ENCODE data around the gene FAM174A. TPM values are rescaled to one million over a fixed set of nuclear protein-coding genes. Genes with fewer than 3 reads are reported as not detected.

FAM174A gene
- total and polyA plus RNA-seq, 4 donors: 21.3 to 60.1 (median 41.3) TPM

GRCh38 chr5:100616981-100617380, 81.8 kb downstream of the FAM174A start:
- WGBS, 2 donors: 95 to 96% methylated on average over 3 of the region's 3 CpGs
- no peak overlapping the region for H3K9ac ChIP-seq (ENCODE audit: insufficient read depth in 1 of 2, low read length in 2 of 2)
- H3K27me3 ChIP-seq (ENCODE audit: control insufficient read depth in 3 of 3, insufficient read depth in 3 of 3, low read length in 2 of 3): no peaks in the 10 kb centered on the region
- TF ChIP-seq, protein P1, sequence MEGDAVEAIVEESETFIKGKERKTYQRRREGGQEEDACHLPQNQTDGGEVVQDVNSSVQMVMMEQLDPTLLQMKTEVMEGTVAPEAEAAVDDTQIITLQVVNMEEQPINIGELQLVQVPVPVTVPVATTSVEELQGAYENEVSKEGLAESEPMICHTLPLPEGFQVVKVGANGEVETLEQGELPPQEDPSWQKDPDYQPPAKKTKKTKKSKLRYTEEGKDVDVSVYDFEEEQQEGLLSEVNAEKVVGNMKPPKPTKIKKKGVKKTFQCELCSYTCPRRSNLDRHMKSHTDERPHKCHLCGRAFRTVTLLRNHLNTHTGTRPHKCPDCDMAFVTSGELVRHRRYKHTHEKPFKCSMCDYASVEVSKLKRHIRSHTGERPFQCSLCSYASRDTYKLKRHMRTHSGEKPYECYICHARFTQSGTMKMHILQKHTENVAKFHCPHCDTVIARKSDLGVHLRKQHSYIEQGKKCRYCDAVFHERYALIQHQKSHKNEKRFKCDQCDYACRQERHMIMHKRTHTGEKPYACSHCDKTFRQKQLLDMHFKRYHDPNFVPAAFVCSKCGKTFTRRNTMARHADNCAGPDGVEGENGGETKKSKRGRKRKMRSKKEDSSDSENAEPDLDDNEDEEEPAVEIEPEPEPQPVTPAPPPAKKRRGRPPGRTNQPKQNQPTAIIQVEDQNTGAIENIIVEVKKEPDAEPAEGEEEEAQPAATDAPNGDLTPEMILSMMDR (IDR thresholded peaks at IDR 0.05; ENCODE audit: control extremely low read depth, extremely low read depth): no peak
- no peak for DNase-seq
- no peak overlapping the region for H3K27ac ChIP-seq (ENCODE audit: low read depth in 1 of 2, low read length in 1 of 2)
- no peak overlapping the region for H3K4me3 ChIP-seq
- H3K9me3 ChIP-seq (ENCODE audit: control insufficient read depth in 4 of 4, insufficient read depth in 3 of 4, low read length in 3 of 4): no peaks in the 10 kb centered on the region
- H3K4me1 ChIP-seq (ENCODE audit: control insufficient read depth in 5 of 5, insufficient read depth in 5 of 5, low read length in 5 of 5): peaks cover 0 to 7% (median 1%) of the 10 kb centered on the region in 5 donors
- H3K36me3 ChIP-seq (ENCODE audit: control insufficient read depth in 4 of 4, insufficient read depth in 4 of 4, low read length in 4 of 4): no peaks in the 10 kb centered on the region
- ATAC-seq (ENCODE audit: insufficient read depth, low FRiP score): no peak

DNA sequence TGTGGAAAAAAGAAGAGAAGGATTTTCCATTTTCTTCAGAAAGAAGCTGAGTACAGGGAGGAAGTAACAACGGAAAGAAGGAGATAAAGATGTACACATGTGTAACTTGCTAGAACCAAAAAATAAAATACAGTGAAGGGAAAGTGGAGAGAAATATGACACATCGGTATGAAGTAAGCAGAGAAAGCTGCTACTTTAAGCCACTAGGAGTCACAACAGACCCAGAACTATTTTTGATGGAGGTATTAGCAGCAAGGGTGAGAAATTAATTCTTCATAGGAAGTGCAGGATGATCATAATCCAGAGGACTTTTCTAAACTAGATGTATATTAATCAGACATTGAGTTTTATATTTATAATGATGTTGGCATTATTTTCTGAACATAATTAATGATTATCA, 88.5 kb downstream of the FAM174A start:
- TF ChIP-seq, protein P1 (IDR thresholded peaks at IDR 0.05; ENCODE audit: control extremely low read depth, extremely low read depth): no peak
- WGBS, 2 donors: 20 to 21% methylated on average over 2 of the region's 2 CpGs
- Histone ChIP-seq H3K36me3 (ENCODE audit: control insufficient read depth in 4 of 4, insufficient read depth in 4 of 4, low read length in 4 of 4) (no peaks in the 10 kb centered on the region), H3K27me3 (ENCODE audit: control insufficient read depth in 3 of 3, insufficient read depth in 3 of 3, low read length in 2 of 3) (no peaks in the 10 kb centered on the region), H3K4me3 (no peak overlapping the region), H3K9ac (ENCODE audit: insufficient read depth in 1 of 2, low read length in 2 of 2) (no peak overlapping the region), H3K9me3 (ENCODE audit: control insufficient read depth in 4 of 4, insufficient read depth in 3 of 4, low read length in 3 of 4) (no peaks in the 10 kb centered on the region), H3K27ac (ENCODE audit: low read depth in 1 of 2, low read length in 1 of 2) (no peak overlapping the region), H3K4me1 (ENCODE audit: control insufficient read depth in 5 of 5, insufficient read depth in 5 of 5, low read length in 5 of 5) (no peaks in the 10 kb centered on the region)
- ATAC-seq (ENCODE audit: insufficient read depth, low FRiP score) (no peak), DNase-seq (peak in 2 of 3 donors; percentile 27 to 43)

GRCh38 chr5:100634937-100635534, 99.9 kb downstream of the FAM174A start:
- Histone ChIP-seq H3K36me3 (ENCODE audit: control insufficient read depth in 4 of 4, insufficient read depth in 4 of 4, low read length in 4 of 4) (no peaks in the 10 kb centered on the region), H3K27ac (ENCODE audit: low read depth in 1 of 2, low read length in 1 of 2) (no peak overlapping the region), H3K4me3 (no peak overlapping the region), H3K27me3 (ENCODE audit: control insufficient read depth in 3 of 3, insufficient read depth in 3 of 3, low read length in 2 of 3) (no peaks in the 10 kb centered on the region), H3K4me1 (ENCODE audit: control insufficient read depth in 5 of 5, insufficient read depth in 5 of 5, low read length in 5 of 5) (no peaks in the 10 kb centered on the region), H3K9ac (ENCODE audit: insufficient read depth in 1 of 2, low read length in 2 of 2) (no peak overlapping the region), H3K9me3 (ENCODE audit: control insufficient read depth in 4 of 4, insufficient read depth in 3 of 4, low read length in 3 of 4) (no peaks in the 10 kb centered on the region)
- DNase-seq (no peak), ATAC-seq (ENCODE audit: insufficient read depth, low FRiP score) (no peak)
- TF ChIP-seq, protein P1 (IDR thresholded peaks at IDR 0.05; ENCODE audit: control extremely low read depth, extremely low read depth): no peak
- WGBS, 2 donors: 59 to 65% methylated on average over 1 of the region's 1 CpG

Measured in lung (tissue), 12 donors.